Measurements from ENCODE around the gene ASAH2. TPM values are rescaled to one million over a fixed set of nuclear protein-coding genes. Genes with fewer than 3 reads are reported as not detected.

ASAH2 gene
- total and polyA plus RNA-seq, 2 donors (not counting 1 experiment from before 2014, with no cell fraction given): 0.25 to 0.44 TPM

DNA sequence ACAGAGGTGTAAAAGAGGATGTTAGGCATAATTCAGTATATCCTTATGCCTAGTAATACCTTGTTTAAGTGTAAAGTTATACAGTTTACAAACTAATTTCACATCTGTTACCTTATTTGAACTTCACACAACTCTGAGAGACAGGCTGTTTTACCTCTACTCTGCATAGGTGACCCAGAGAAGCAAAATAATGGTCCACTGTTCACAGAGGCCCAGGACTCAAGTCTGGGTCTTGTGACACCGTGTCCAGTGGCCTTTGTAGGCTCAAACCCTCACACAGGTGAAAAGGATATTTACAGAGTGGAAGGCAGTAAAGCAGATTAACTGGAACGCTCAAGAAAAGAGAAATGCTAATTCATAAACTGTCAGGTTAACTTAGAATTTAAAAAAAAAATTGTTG, 32.1 kb downstream of the ASAH2 start:
- H3K27ac ChIP-seq (ENCODE audit: low read length in 2 of 2): no peak overlapping the region
- ChIA-PET CTCF (no interaction called here), POLR2A (no interaction called here)
- no peak overlapping the region for H3K4me3 ChIP-seq (ENCODE audit: control extremely low read depth in 1 of 5, extremely low read depth in 1 of 5, insufficient read depth in 1 of 5, low read depth in 2 of 5, low read length in 4 of 5)
- intact Hi-C loops (cut with micrococcal nuclease): no loop called here
- WGBS (ENCODE audit: insufficient coverage): 78% methylated on average over 1 of the region's 2 CpGs
- ATAC-seq (ENCODE audit: low read depth) (no peak), DNase-seq (no peak)
- H3K79me2 ChIP-seq (ENCODE audit: control insufficient read depth, insufficient read depth, low read length): no peaks in the 10 kb centered on the region
- no peaks in the 10 kb centered on the region for H3K27me3 ChIP-seq (replicated peaks in 1 of 4; ENCODE audit: control extremely low read depth in 1 of 4, control insufficient read depth in 3 of 4, insufficient read depth in 4 of 4, low read length in 3 of 4)
- Mint-ChIP-seq H3K9me3 (ENCODE audit: insufficient read depth) (no peaks in the 10 kb centered on the region), H3K27me3 (peaks cover 10% of the 10 kb centered on the region), H3K27ac (no peak overlapping the region), H3K4me1 (peaks cover 2% of the 10 kb centered on the region), H3K4me3 (no peak overlapping the region)
- H3K9me3 ChIP-seq (ENCODE audit: control extremely low read depth in 1 of 3, control insufficient read depth in 2 of 3, insufficient read depth in 1 of 3, low read length in 2 of 3): peaks cover 0 to 4% (median 0%) of the 10 kb centered on the region in 3 donors
- no peaks in the 10 kb centered on the region for H3K36me3 ChIP-seq (replicated peaks in 1 of 2; ENCODE audit: control extremely low read depth in 1 of 2, control insufficient read depth in 1 of 2, extremely low read depth in 1 of 2, insufficient read depth in 2 of 2, low read length in 1 of 2)
- no peak overlapping the region for H3K4me2 ChIP-seq (replicated peaks; ENCODE audit: low read depth, low read length, poor library complexity, severe bottlenecking)
- H2AFZ ChIP-seq (ENCODE audit: insufficient read depth, low read depth, low read length, poor library complexity, severe bottlenecking): no peak overlapping the region
- TF ChIP-seq, protein P1, sequence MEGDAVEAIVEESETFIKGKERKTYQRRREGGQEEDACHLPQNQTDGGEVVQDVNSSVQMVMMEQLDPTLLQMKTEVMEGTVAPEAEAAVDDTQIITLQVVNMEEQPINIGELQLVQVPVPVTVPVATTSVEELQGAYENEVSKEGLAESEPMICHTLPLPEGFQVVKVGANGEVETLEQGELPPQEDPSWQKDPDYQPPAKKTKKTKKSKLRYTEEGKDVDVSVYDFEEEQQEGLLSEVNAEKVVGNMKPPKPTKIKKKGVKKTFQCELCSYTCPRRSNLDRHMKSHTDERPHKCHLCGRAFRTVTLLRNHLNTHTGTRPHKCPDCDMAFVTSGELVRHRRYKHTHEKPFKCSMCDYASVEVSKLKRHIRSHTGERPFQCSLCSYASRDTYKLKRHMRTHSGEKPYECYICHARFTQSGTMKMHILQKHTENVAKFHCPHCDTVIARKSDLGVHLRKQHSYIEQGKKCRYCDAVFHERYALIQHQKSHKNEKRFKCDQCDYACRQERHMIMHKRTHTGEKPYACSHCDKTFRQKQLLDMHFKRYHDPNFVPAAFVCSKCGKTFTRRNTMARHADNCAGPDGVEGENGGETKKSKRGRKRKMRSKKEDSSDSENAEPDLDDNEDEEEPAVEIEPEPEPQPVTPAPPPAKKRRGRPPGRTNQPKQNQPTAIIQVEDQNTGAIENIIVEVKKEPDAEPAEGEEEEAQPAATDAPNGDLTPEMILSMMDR (IDR thresholded peaks at IDR 0.05): no peak
- no peak for TF ChIP-seq EZH2 (IDR thresholded peaks at IDR 0.05; ENCODE audit: borderline replicate concordance, insufficient read depth, low read depth, low read length, poor library complexity, severe bottlenecking)
- H3K4me1 ChIP-seq (ENCODE audit: control insufficient read depth in 2 of 2, insufficient read depth in 2 of 2, low read length in 2 of 2): peaks cover 0 to 4% of the 10 kb centered on the region in 2 donors
- H3K9ac ChIP-seq (ENCODE audit: low read length): no peak overlapping the region
- H4K20me1 ChIP-seq (ENCODE audit: control insufficient read depth, insufficient read depth, low read length, poor library complexity, severe bottlenecking): no peaks in the 10 kb centered on the region

DNA sequence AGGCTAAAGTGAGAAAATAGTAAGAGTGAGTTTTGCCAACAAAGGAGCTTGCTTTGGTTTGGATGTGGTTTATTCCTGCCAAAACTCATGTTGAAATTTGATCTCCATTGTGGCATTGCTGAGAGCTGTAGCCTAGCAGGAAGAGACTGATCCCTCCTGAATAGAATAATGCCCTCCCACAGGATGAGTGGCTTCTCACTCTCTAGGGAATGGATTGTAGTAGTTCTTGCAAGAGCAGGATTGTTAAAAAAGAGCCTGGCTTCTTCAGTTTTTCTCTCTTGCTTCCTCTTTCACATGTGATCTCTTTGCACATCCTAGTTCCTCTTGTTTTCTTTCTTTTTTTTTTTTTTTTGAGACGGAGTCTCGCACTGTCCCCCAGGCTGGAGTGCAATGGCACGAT, 34.4 kb downstream of the ASAH2 start:
- Histone ChIP-seq H3K9ac (ENCODE audit: low read length) (no peak overlapping the region), H3K9me3 (ENCODE audit: control extremely low read depth in 1 of 3, control insufficient read depth in 2 of 3, insufficient read depth in 1 of 3, low read length in 2 of 3) (peaks cover 0 to 4% (median 0%) of the 10 kb centered on the region in 3 donors), H3K4me1 (ENCODE audit: control insufficient read depth in 2 of 2, insufficient read depth in 2 of 2, low read length in 2 of 2) (peaks cover 0 to 4% of the 10 kb centered on the region in 2 donors), H4K20me1 (ENCODE audit: control insufficient read depth, insufficient read depth, low read length, poor library complexity, severe bottlenecking) (no peaks in the 10 kb centered on the region), H2AFZ (ENCODE audit: insufficient read depth, low read depth, low read length, poor library complexity, severe bottlenecking) (no peak overlapping the region), H3K27me3 (replicated peaks in 1 of 4; ENCODE audit: control extremely low read depth in 1 of 4, control insufficient read depth in 3 of 4, insufficient read depth in 4 of 4, low read length in 3 of 4) (no peaks in the 10 kb centered on the region), H3K27ac (ENCODE audit: low read length in 2 of 2) (no peak overlapping the region), H3K4me2 (replicated peaks; ENCODE audit: low read depth, low read length, poor library complexity, severe bottlenecking) (no peak overlapping the region), H3K79me2 (ENCODE audit: control insufficient read depth, insufficient read depth, low read length) (no peaks in the 10 kb centered on the region), H3K36me3 (replicated peaks in 1 of 2; ENCODE audit: control extremely low read depth in 1 of 2, control insufficient read depth in 1 of 2, extremely low read depth in 1 of 2, insufficient read depth in 2 of 2, low read length in 1 of 2) (no peaks in the 10 kb centered on the region), H3K4me3 (ENCODE audit: control extremely low read depth in 1 of 5, extremely low read depth in 1 of 5, insufficient read depth in 1 of 5, low read depth in 2 of 5, low read length in 4 of 5) (no peak overlapping the region)
- intact Hi-C loops (cut with micrococcal nuclease): no loop called here
- DNase-seq (no peak), ATAC-seq (ENCODE audit: low read depth) (no peak)
- H3K4me3 Mint-ChIP-seq: no peak overlapping the region
- ChIA-PET POLR2A (no interaction called here), CTCF (no interaction called here)
- 48% methylated on average over 3 of the region's 3 CpGs for WGBS (ENCODE audit: insufficient coverage)
- H3K4me1 Mint-ChIP-seq: peaks cover 2% of the 10 kb centered on the region
- peaks cover 10% of the 10 kb centered on the region for H3K27me3 Mint-ChIP-seq
- no peak overlapping the region for H3K27ac Mint-ChIP-seq
- H3K9me3 Mint-ChIP-seq (ENCODE audit: insufficient read depth): no peaks in the 10 kb centered on the region
- no peak for TF ChIP-seq EZH2 (IDR thresholded peaks at IDR 0.05; ENCODE audit: borderline replicate concordance, insufficient read depth, low read depth, low read length, poor library complexity, severe bottlenecking)
- TF ChIP-seq, protein P1 (IDR thresholded peaks at IDR 0.05): no peak

Data from B cell (primary cell).